Uterus (tissue), 4 donors: ENCODE measurements around the gene ESPNL. TPM values are rescaled to one million over a fixed set of nuclear protein-coding genes. Genes with fewer than 3 reads are reported as not detected.

Source experiments
- DNase-seq, 2 donors: peaks; one replicate each; pipeline ENCODE4 v3.0.0-alpha.2; 2019 to 2020
- H3K27ac ChIP-seq, 2 donors: fragments of 200-600 bp; sonication (generic); 1 replicate in 1 of 2; 2 replicates in 1 of 2; pipeline ENCODE4 v1.5.1; 2016 to 2018
- H3K27me3 ChIP-seq, 2 donors: fragments of 200-600 bp; sonication (generic); one replicate each; pipeline ENCODE4 v1.5.1; 2018 to 2019; ENCODE audit warnings: control low read depth in 1 of 2
- H3K36me3 ChIP-seq, 2 donors: fragments of 200-600 bp; sonication (generic); one replicate each; pipeline ENCODE4 v1.5.1; 2019; ENCODE audit warnings: control low read depth in 1 of 2
- H3K4me1 ChIP-seq, 2 donors: fragments of 200-600 bp; sonication (generic); one replicate each; pipeline ENCODE4 v1.5.1; 2018 to 2019; ENCODE audit warnings: control low read depth in 1 of 2
- H3K4me3 ChIP-seq, 2 donors: fragments of 200-600 bp; sonication (generic); 1 replicate in 1 of 2; 2 replicates in 1 of 2; pipeline ENCODE4 v1.5.1; 2018 to 2019; ENCODE audit warnings: mild to moderate bottlenecking in 1 of 2
- H3K9me3 ChIP-seq, 2 donors: fragments of 200-600 bp; sonication (generic); one replicate each; pipeline ENCODE4 v1.5.1; 2019; ENCODE audit warnings: control low read depth in 1 of 2
- POLR2A ChIP-seq, 2 donors: fragments of 450-650 bp; IDR thresholded peaks; one replicate each; pipeline ENCODE4 v1.6.1; 2016; ENCODE audit warnings: antibody characterized with exemption in 2 of 2, mild to moderate bottlenecking in 1 of 2, moderate library complexity in 1 of 2
- intact Hi-C: fragments of 100-400 bp; cut with DNase I; formaldehyde crosslinking; loops from one replicate; pipeline ENCODE4 v1.15.1; 2023; ENCODE audit warnings: low total_unique reads
- total RNA-seq, 4 donors: library from RNA; depleted of rRNA in 3 of 4; stranded (reverse); fragments of >200 nt in 3 of 4; gene quantifications; one replicate each; pipeline versions ENCODE4 v1.1.0 to v1.2.4, GENCODE V29; 2014 to 2023
- TF ChIP-seq, protein P1 (sequence below), 4 experiments: fragments of 200-600 bp in 2 of 4; fragments of 450-650 bp in 2 of 4; sonication (generic) in 2 of 4; IDR thresholded peaks; one replicate each; pipeline ENCODE4 v1.5.1; 2016 to 2019; ENCODE audit warnings: antibody characterized with exemption in 4 of 4, mild to moderate bottlenecking in 2 of 4, moderate library complexity in 1 of 4
- donor health status: DM: yes; HTN: yes; CAD: no.

Gene ESPNL
- total RNA-seq, 4 donors from 2014 or later, result 0.34 to 7.7 TPM; not detected in 2

DNA sequence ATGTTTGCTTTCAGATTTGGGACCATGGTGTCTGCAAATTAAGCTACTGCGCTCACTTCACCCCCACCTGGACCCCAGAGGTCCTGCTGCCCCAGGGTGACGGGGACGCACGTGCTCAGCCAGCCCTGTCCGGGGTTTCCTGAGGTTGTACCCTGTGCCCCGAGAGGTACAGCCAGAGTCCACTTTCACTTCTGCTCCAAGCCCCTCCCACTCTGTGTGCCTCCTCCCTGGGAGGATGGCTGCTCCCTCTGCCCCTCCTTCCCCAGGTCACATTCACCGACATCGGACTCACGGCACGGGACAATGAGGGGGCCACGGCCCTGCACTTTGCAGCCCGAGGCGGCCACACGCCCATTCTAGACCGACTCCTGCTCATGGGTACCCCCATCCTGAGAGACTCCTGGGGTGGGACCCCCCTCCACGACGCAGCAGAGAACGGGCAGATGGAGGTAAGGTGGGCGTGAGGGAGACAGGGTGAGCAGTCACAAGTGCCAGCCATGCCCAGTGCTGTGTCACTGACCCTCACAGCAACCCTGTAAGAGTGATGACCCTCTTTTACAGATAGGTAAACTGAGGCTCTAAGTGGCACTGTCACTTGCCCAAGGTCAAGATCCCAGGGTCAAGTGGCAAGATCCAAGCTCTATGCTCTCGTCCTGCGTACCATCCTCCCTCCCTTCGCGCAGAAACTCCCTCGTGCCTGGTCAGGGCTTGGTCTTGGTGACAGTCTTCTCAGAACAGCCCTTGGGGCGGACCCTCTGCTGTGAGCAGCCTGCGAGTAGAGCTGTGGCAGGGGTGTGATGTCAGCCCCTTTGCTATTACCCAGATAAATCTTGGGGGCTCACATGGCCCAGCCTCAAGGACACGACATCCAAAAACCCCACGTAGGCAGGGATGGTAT is 7.6 kb downstream of the ESPNL start:
- H3K27me3 ChIP-seq, result no peaks in the 10 kb centered on the region

DNA sequence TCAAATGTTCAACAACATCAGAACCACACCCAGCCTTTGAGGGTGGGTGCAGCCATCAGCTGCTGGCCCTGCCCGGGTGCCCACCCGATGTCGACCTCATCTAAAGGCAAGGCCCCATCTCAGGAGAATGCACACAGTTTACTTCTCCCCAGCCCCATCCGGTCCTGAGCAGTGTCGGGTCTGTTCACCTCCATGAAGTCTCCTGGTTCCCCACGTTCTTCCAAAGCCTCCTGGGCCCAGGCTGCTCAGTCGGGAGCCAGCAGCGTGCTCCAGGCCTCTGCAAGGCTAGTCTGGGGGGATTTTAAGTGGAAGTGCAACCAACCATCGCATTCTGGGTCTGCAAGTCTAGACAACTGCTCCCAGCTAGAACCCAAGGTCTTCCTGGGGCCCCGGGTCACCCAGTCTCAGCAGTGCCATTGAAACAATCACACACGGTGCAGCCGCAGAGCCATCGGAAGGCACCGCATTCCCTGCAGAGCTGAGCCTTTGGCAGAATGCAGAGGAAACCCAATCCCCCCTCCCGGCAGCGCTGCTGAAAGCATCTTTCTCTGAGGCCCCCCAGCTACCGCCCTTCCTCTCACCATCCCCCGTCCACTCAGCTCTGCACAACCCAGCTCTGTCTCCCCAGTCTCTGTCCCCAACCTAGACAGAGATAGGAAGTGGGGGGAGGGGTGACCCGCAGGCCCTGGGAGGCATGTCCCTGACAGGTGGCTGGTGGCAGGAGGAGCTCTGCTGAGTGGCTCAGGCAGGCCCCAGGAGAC is 8.5 kb downstream of the ESPNL start:
- TF ChIP-seq, protein P1, sequence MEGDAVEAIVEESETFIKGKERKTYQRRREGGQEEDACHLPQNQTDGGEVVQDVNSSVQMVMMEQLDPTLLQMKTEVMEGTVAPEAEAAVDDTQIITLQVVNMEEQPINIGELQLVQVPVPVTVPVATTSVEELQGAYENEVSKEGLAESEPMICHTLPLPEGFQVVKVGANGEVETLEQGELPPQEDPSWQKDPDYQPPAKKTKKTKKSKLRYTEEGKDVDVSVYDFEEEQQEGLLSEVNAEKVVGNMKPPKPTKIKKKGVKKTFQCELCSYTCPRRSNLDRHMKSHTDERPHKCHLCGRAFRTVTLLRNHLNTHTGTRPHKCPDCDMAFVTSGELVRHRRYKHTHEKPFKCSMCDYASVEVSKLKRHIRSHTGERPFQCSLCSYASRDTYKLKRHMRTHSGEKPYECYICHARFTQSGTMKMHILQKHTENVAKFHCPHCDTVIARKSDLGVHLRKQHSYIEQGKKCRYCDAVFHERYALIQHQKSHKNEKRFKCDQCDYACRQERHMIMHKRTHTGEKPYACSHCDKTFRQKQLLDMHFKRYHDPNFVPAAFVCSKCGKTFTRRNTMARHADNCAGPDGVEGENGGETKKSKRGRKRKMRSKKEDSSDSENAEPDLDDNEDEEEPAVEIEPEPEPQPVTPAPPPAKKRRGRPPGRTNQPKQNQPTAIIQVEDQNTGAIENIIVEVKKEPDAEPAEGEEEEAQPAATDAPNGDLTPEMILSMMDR (IDR thresholded peaks at IDR 0.05), result no peak
- TF ChIP-seq POLR2A (IDR thresholded peaks at IDR 0.05), result no peak
- DNase-seq, result peak in 1 of 2 donors; percentile 35
- intact Hi-C loops, result no loop called here
- H3K36me3 ChIP-seq, result no peaks in the 10 kb centered on the region
- no peak overlapping the region for H3K4me3 ChIP-seq
- no peak overlapping the region for H3K27ac ChIP-seq
- no peaks in the 10 kb centered on the region for H3K9me3 ChIP-seq
- H3K4me1 ChIP-seq, result no peaks in the 10 kb centered on the region
- no peaks in the 10 kb centered on the region for H3K27me3 ChIP-seq

More for the DNA sequence above, 7.6 kb downstream of the ESPNL start:
- Histone ChIP-seq H3K36me3 (no peaks in the 10 kb centered on the region), H3K9me3 (no peaks in the 10 kb centered on the region), H3K4me1 (no peaks in the 10 kb centered on the region), H3K4me3 (no peak overlapping the region), H3K27ac (no peak overlapping the region)
- no peak for TF ChIP-seq POLR2A (IDR thresholded peaks at IDR 0.05)
- TF ChIP-seq, protein P1 (IDR thresholded peaks at IDR 0.05), result no peak
- DNase-seq, result peak in 1 of 2 donors; percentile 11
- intact Hi-C loops, result no loop called here

DNA sequence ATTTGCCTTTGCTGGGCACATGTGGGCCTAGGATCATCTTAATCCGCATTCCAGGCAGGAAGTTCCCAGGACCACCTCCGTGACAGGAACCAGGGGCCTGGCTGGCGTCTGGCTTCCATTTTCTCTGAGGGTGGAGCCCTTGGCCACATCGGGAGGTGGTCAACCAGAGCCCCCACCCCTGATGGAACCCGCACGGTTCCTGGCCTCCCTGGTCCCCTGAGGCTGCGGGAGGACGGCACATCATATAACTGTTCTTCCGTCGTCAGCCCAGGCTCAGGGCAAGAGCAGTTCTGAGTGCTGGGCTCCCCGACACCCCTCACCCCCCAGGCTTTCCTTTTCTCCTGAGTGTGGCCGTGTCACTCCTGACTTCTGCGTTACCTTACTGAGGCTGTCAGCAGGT is 13.5 kb downstream of the ESPNL start:
- H3K4me1 ChIP-seq, result no peaks in the 10 kb centered on the region
- TF ChIP-seq, protein P1 (IDR thresholded peaks at IDR 0.05), result no peak
- TF ChIP-seq POLR2A (IDR thresholded peaks at IDR 0.05), result no peak
- no peak overlapping the region for H3K4me3 ChIP-seq

DNA sequence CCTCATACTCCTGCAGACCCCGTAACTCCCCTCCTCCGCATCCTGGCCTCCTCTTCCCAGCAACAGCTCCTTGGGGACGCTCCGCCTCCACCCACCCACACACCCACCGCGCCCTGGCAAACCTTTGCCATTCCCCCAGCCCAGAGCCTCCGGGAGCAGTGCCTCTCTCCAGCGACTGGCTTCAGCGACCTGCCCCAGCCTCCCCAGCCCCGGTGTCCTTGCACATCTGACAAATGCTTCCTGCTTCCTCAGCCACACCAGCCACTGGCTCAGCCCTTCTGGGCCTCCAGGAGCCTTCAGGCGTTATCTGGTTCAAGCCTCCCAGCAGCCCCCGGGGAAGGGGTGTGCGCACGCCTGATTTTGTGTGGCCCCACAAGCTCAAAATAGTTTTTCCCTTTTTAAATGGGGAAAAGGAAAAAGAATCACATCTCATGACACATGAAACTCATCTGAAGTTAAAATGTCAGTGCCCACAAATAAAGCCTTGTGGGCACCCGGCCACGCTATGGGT is 14.2 kb downstream of the ESPNL start:
- intact Hi-C loops, result no loop called here
- no peak overlapping the region for H3K27ac ChIP-seq
- no peaks in the 10 kb centered on the region for H3K36me3 ChIP-seq
- no peaks in the 10 kb centered on the region for H3K4me1 ChIP-seq
- TF ChIP-seq, protein P1 (IDR thresholded peaks at IDR 0.05), result no peak
- TF ChIP-seq POLR2A (IDR thresholded peaks at IDR 0.05), result no peak
- no peak for DNase-seq
- no peaks in the 10 kb centered on the region for H3K9me3 ChIP-seq
- no peaks in the 10 kb centered on the region for H3K27me3 ChIP-seq
- H3K4me3 ChIP-seq, result no peak overlapping the region

More for the DNA sequence above, 13.5 kb downstream of the ESPNL start:
- no peak for DNase-seq
- intact Hi-C loops, result no loop called here
- Histone ChIP-seq H3K9me3 (no peaks in the 10 kb centered on the region), H3K27me3 (no peaks in the 10 kb centered on the region), H3K36me3 (no peaks in the 10 kb centered on the region), H3K27ac (no peak overlapping the region)
